Putamen (tissue), 1 donor: ENCODE measurements around the gene RAD21L1.
A peak's percentile ranks its signal among the peaks of the same experiment; 100 is the strongest.
"Not testable (repeated sequence)": the region's sequence is repeated elsewhere in the genome, so short reads cannot be mapped to it uniquely, and the experiment has no call there.

Experiments
- DNase-seq: peaks from one replicate; pipeline ENCODE4 v3.0.0-alpha.2; 2016; ENCODE audit warnings: low spot score

RAD21L1 gene

GRCh38 chr20:1199964-1200363, 25.9 kb upstream of the RAD21L1 start:
- no peak for DNase-seq

- DNase-seq, result no peak
Measured at GRCh38 chr20:1202762-1203504, 22.9 kb upstream of the RAD21L1 start, which contains the start of gene C20orf202. Gene C20orf202, plus strand, starts transcription at chr20:1203454. Its CDS starts 132 bp downstream, at chr20:1203586.

GRCh38 chr20:1203630-1204029, 22.2 kb upstream of the RAD21L1 start:
- DNase-seq, result no peak

- DNase-seq, result no peak
Measured at GRCh38 chr20:1204113-1204512, 21.7 kb upstream of the RAD21L1 start.

- no peak for DNase-seq
Measured at GRCh38 chr20:1204576-1204975, 21.3 kb upstream of the RAD21L1 start.

GRCh38 chr20:1205802-1206201, 20.0 kb upstream of the RAD21L1 start:
- no peak for DNase-seq

- no peak for DNase-seq
Measured at GRCh38 chr20:1206366-1207148, 19.3 kb upstream of the RAD21L1 start.

GRCh38 chr20:1207293-1207878, 18.5 kb upstream of the RAD21L1 start:
- no peak for DNase-seq

GRCh38 chr20:1209447-1210387, 16.1 kb upstream of the RAD21L1 start:
- DNase-seq, result no peak

GRCh38 chr20:1210501-1210900, 15.3 kb upstream of the RAD21L1 start:
- DNase-seq, result no peak

- no peak for DNase-seq
Measured at GRCh38 chr20:1212023-1212422, 13.8 kb upstream of the RAD21L1 start.

GRCh38 chr20:1212607-1213396, 13.0 kb upstream of the RAD21L1 start:
- DNase-seq, result peak; percentile 43

GRCh38 chr20:1214838-1215261, 11.0 kb upstream of the RAD21L1 start:
- no peak for DNase-seq

- peak; percentile 32 for DNase-seq
Measured at GRCh38 chr20:1215386-1216170, 10.3 kb upstream of the RAD21L1 start.

- peak; percentile 42 for DNase-seq
Measured at GRCh38 chr20:1216527-1217427, 9.1 kb upstream of the RAD21L1 start.

- not testable (repeated sequence) for DNase-seq
Measured at GRCh38 chr20:1222750-1223149, 3.1 kb upstream of the RAD21L1 start.

- DNase-seq, result no peak
Measured at GRCh38 chr20:1224205-1224890, 1.5 kb upstream of the RAD21L1 start.

- no peak for DNase-seq
Measured at GRCh38 chr20:1225263-1225782, 521 bp upstream of the RAD21L1 start.
